ENCODE measurements around the gene ZNF552.
"Not testable (repeated sequence)": the region's sequence is repeated elsewhere in the genome, so short reads cannot be mapped to it uniquely, and the experiment has no call there.

ZNF552 gene

GRCh38 chr19:57819475-57820148, 4.9 kb upstream of the ZNF552 start:
- peak; percentile 63 to 69 (median 67) for DNase-seq (ENCODE audit: low read depth in 2 of 3, low spot score in 1 of 3)

- no peak for DNase-seq (ENCODE audit: low read depth in 2 of 3, low spot score in 1 of 3)
These were observed 3.7 kb upstream of the ZNF552 start for GRCh38 chr19:57818378-57818777.

- no peak for DNase-seq (ENCODE audit: low read depth in 2 of 3, low spot score in 1 of 3)
These were observed 3.3 kb upstream of the ZNF552 start for GRCh38 chr19:57817976-57818375.

- no peak for DNase-seq (ENCODE audit: low read depth in 2 of 3, low spot score in 1 of 3)
These were observed 1.9 kb upstream of the ZNF552 start for GRCh38 chr19:57816652-57817051.

DNA sequence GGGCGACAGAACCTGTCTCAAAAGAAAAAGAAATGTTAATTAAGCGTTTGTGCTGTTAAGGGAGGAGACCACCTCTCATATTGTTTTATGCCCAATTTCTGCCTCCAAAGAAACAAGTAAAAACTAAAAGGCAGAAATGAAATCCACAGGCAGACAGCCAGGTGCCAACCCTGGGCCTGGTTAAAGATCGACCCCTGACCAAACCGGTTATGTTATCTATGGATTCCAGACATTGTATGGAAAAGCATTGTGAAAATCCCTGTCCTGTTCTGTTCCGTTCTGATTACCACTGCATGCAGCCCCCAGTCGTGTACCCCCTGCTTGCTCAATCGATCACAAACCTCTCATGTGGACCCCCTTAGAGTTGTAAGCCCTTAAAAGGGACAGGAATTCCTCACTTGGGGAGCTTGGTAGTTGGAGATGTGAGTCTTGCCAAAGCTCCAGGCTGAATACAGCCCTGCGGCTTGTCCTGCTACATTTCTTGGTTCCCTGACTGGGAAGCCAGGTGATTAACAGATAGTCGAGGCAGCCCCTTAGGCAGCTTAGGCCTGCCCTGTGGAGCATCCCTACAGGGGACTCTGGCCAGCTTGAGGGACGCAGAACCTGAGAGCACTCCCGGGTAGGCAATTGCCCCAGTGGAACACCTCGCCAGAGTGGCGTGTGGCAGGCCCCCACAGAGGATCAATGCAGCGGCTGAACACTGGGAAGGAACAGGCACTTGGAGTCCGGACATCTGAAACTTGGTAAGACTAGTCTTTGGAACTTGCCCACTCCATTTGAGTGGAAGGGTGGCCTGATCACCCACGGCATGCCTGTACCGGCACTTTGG, 748 bp upstream of the ZNF552 start:
- DNase-seq (ENCODE audit: low read depth in 2 of 3, low spot score in 1 of 3) = no peak

- no peak for DNase-seq (ENCODE audit: low read depth in 2 of 3, low spot score in 1 of 3)
These were observed 701 bp downstream of the ZNF552 start for GRCh38 chr19:57813919-57814504.

DNA sequence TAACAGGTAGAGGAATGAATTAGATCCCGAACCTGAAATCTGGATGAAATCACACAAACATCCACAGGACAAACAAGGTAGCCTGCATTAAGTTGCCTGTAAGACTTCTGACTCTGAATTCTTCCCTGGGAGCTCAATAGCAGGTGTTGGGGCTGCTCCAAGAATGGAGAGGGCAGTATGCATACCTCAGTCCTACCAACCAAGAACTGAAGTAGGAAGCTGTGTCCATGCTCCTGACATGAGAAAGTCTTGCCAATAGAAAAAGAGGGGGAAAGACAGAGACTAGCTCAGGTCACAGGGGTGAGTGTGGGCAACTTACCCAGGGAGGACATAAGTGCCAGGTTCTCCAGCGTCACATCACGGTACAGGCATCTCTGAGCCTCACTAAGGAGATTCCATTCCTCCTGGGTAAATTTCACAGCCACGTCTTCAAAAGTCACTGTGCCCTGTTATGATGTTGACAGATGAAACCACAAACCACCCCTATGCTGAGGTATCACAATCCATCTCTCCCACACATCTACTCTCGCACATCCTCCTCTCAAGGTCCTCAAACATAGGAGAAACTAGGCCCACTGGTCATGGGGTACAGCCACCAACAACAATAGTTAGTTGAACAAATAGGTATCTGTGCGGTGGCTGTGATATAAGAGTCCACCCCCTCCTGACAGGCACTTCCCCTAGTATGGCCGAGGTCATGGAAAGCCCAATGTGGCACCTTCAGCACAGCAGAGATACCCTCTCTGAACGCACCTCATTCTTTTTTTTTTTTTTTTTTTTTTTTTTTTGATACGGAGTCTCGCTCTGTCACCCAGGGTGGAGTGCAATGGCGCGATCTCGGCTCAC, 1.5 kb downstream of the ZNF552 start:
- not testable (repeated sequence) for DNase-seq (ENCODE audit: low read depth in 2 of 3, low spot score in 1 of 3)

DNA sequence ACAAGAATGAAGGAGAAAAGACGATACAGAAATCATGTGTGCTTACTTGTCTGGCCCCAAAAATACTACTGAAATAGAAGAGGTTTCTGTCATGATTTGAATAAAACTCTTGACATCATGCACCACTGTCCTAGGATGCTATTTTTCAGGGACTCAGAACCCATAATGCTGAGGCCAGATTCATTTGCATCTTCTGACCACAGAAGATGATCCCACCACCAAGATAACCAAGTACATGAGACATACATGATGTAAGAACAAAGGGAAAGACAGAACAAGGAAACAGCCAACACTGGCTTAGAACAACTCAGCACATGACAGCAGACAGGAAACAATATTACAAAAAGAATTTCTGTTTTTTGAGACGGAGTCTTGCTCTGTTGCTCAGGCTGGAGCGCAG, 2.5 kb downstream of the ZNF552 start:
- no peak for DNase-seq (ENCODE audit: low read depth in 2 of 3, low spot score in 1 of 3)

DNA sequence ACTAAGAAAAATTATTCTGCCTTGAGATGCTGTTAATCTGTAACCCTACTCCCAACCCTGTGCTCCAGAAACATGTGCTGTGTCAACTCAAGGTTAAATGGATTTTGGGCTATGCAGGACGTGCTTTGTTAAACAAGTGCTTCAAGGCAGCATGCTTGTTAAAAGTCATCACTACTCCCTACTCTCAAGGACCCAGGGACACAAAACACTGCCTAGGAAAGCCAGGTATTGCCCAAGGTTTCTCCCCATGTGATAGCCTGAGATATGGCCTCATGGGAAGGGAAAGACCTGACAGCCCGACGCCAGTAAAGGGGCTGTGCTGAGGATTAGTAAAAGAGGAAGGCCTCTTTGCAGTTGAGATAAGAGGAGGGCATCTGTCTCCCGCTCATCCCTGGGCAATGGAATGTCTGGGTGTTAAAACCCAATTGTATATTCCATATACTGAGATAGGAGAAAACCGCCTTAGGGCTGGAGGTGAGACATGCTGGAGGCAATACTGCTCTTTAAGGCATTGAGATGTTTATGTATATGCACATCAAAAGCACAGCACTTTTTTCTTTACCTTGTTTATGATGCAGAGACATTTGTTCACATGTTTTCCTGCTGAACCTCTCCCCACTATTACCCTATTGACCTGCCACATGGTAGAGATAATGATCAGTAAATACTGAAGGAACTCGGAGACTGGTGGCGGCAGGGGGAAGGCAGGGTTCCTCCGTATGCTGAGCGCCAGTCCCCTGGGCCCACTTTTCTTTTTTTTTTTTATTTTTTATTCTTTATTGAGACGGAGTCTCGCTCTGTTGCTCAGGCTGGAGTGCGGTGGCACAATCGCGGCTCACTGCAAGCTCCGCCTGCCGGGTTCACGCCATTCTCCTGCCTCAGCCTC, 4.1 kb downstream of the ZNF552 start:
- DNase-seq (ENCODE audit: low read depth in 2 of 3, low spot score in 1 of 3) = not testable (repeated sequence)

GRCh38 chr19:57807541-57807940, 7.2 kb downstream of the ZNF552 start:
- no peak for DNase-seq (ENCODE audit: low read depth in 2 of 3, low spot score in 1 of 3)

- DNase-seq (ENCODE audit: low read depth in 2 of 3, low spot score in 1 of 3) = no peak
These were observed 11.0 kb downstream of the ZNF552 start for GRCh38 chr19:57803594-57804325.

DNA sequence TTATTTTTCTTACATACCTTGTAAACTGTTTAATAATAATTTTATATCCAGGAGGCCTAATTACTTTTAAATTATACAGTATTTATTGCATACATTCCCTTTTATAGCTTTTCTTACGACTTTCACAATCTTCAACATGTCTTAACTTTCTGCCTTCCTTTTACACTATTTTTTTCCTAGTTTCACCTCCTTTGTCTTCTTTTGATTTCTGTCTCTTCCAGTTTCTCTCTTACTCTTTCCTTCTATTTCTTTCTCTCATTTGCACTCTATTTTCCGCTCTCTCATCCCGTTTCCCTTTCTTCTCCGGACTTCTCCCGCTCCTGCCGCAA, 11.5 kb downstream of the ZNF552 start:
- no peak for DNase-seq (ENCODE audit: low read depth in 2 of 3, low spot score in 1 of 3)

GRCh38 chr19:57802269-57802668, 12.4 kb downstream of the ZNF552 start:
- no peak for DNase-seq (ENCODE audit: low read depth in 2 of 3, low spot score in 1 of 3)

DNA sequence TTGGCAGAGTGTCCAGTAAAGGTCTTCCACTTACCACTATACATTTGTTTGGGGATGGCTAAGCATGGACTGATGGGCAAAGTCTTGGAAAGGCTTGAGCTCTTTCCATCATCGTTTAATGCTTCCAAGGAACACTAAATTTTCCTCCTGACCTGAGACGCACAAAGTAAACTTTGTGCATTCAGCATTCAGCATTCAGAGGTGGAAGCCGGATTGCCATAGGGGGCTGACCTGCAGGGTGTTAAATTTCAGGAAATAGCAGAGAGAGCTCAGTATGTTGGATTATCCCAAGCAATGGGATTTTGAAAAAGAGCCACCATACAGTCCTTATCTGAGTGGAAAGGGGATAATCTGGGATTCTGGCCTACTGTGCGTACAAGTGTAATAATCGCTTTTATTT, 14.0 kb downstream of the ZNF552 start:
- no peak for DNase-seq (ENCODE audit: low read depth in 2 of 3, low spot score in 1 of 3)

DNA sequence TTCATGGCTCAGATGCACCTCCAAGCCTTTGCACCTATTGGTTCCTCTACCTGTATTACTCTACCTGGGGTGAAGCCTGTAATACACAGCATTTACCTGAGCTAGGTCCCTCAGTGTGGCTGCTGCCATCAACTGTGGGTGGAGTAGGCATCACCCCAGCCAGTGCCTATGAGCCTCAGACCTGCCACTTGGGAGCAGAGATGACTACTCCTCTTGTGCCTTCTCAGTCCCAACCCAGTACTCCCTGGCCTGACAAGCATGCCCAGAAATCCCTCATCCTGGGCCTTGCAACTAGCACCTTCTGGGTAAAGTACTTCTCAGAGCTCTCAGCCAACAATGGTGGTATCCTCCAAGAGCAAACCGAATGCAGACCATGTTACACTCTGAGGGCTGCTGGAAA, 18.1 kb downstream of the ZNF552 start:
- not testable (repeated sequence) for DNase-seq (ENCODE audit: low read depth in 2 of 3, low spot score in 1 of 3)

DNA sequence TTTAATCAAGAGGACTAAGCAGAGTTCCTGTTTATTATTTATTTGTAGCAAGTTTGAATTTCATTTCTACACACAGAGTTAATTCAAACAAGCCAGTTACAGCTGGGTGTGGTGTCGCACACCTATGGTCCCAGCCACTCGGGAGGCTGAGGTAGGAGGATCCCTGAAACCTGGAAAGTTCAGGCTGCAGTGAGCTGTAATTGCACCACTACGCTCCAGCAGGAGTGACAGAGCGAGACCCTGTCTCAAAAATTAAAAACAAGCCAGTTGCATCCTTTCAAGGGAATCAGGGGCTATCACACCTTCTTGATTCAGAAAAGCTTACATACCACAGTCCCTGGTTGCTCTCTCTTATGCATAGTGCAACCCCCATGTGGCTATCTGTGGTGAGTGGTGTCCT, 25.4 kb downstream of the ZNF552 start:
- DNase-seq (ENCODE audit: low read depth in 2 of 3, low spot score in 1 of 3) = no peak

DNA sequence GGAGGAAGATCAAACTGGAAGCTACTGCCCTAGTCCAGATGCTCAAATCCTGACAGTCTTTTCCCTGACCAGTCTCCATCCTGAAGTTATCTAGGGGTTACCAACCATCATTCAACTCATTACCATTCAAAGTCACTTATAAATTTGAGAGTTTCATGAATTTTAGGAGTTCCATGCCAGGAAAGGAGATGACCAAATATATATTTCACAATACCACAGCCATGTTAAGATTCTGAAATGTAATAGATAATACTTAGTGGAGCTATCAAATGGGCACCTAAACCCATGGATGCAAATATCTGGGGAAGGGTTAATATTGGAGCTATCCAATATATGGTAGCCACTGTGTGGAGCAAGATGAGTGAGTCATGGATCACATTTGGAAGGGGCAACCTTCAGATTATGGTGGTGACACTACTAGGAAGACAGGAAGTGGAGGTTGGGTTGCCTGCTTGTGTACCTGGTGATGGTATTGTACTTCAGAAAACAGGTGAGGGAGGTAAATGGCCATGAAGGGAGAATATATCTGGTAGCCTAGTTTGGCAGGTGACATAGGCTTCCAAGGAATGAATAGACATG, 26.5 kb downstream of the ZNF552 start:
- DNase-seq (ENCODE audit: low read depth in 2 of 3, low spot score in 1 of 3) = no peak

GRCh38 chr19:57786906-57787305, 27.8 kb downstream of the ZNF552 start:
- DNase-seq (ENCODE audit: low read depth in 2 of 3, low spot score in 1 of 3) = no peak

- no peak for DNase-seq (ENCODE audit: low read depth in 2 of 3, low spot score in 1 of 3)
These were observed 28.4 kb downstream of the ZNF552 start for GRCh38 chr19:57786286-57786685.

Data from stimulated activated CD4-positive, alpha-beta T cell treated with anti-CD3 and anti-CD28 coated beads, Interleukin-12 subunit alpha, Interleukin-12 subunit beta, amount 100 ng/mL, for 48 hours (primary cell).